GM23248 (cell line): Measurements from ENCODE around the gene WIF1.

Experiments
- EZH2 ChIP-seq: fragments of 200-600 bp; sonication (generic); IDR thresholded peaks from 2 replicates; pipeline ENCODE4 v1.6.1; 2018; ENCODE audit warnings: antibody characterized with exemption, mild to moderate bottlenecking; ENCODE audit not compliant: insufficient read depth, poor library complexity, severe bottlenecking
- EZH2phosphoT487 ChIP-seq: fragments of 200-600 bp; sonication (generic); IDR thresholded peaks from 2 replicates; pipeline ENCODE4 v1.6.1; 2018; ENCODE audit warnings: antibody characterized with exemption, moderate library complexity, mild to moderate bottlenecking, low read depth; ENCODE audit not compliant: insufficient read depth

DNA sequence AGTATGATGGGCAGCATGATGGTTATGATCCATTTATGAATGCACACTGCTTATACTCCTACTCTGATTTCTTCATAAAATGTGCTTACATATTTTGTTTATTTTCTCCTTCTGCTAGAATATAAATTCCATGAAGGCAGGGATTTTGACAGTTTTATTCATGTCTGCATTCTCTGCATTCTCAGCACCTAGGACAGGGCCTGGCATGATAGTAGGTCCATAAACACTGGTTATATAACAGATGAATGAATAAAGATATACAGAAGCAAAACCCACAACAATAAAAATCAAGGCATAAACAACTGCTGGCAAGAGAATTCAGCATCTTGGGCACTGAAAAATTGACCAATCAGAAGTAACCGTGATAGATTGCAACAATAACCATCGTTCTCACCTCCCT lies 115.4 kb downstream of the WIF1 start:
- TF ChIP-seq EZH2 (no peak), EZH2phosphoT487 (no peak)
